Parathyroid adenoma (tissue), 2 donors: Measurements from ENCODE around the gene GPBP1L1.
A peak's percentile ranks its signal among the peaks of the same experiment; 100 is the strongest.
"Not testable (repeated sequence)": the region's sequence is repeated elsewhere in the genome, so short reads cannot be mapped to it uniquely, and the experiment has no call there.

Experiments
- H2AFZ ChIP-seq: fragments of 300-600 bp; sonication (generic); one replicate; pipeline ENCODE4 v1.7.0; 2017; ENCODE audit warnings: antibody characterized with exemption, mild to moderate bottlenecking
- H3K27ac ChIP-seq: fragments of 300-600 bp; sonication (generic); one replicate; pipeline ENCODE4 v1.7.0; 2017
- H3K27me3 ChIP-seq: fragments of 300-600 bp; sonication (generic); one replicate; pipeline ENCODE4 v1.7.0; 2017; ENCODE audit warnings: low read length; ENCODE audit not compliant: control insufficient read depth, insufficient read depth
- H3K36me3 ChIP-seq: fragments of 300-600 bp; sonication (generic); one replicate; pipeline ENCODE4 v1.7.0; 2017; ENCODE audit warnings: low read length; ENCODE audit not compliant: control insufficient read depth, insufficient read depth
- H3K4me1 ChIP-seq: fragments of 300-600 bp; sonication (generic); one replicate; pipeline ENCODE4 v1.7.0; 2017; ENCODE audit warnings: control low read depth
- H3K4me2 ChIP-seq: fragments of 300-600 bp; sonication (generic); one replicate; pipeline ENCODE4 v1.7.0; 2017; ENCODE audit warnings: low read length
- H3K4me3 ChIP-seq: fragments of 300-600 bp; sonication (generic); one replicate; pipeline ENCODE4 v1.7.0; 2017; ENCODE audit warnings: low read depth, low read length
- H3K79me2 ChIP-seq: fragments of 300-600 bp; sonication (generic); one replicate; pipeline ENCODE4 v1.7.0; 2017; ENCODE audit warnings: control low read depth
- H3K9ac ChIP-seq: fragments of 300-600 bp; sonication (generic); one replicate; pipeline ENCODE4 v1.7.0; 2017; ENCODE audit warnings: mild to moderate bottlenecking
- H3K9me3 ChIP-seq: fragments of 300-600 bp; sonication (generic); one replicate; pipeline ENCODE4 v1.7.0; 2017; ENCODE audit warnings: low read length; ENCODE audit not compliant: control insufficient read depth
- CTCF ChIP-seq: fragments of 300-600 bp; sonication (generic); IDR thresholded peaks from one replicate; pipeline ENCODE4 v1.7.0; 2017; ENCODE audit warnings: antibody characterized with exemption, mild to moderate bottlenecking
- donor health status: primary hyperparathyroidism.

The GPBP1L1 gene

GRCh38 chr1:45684402-45684801, 1.9 kb downstream of the GPBP1L1 start:
- peaks cover 4% of the 10 kb centered on the region for H3K79me2 ChIP-seq
- H2AFZ ChIP-seq: no peak overlapping the region
- H3K27ac ChIP-seq: no peak overlapping the region
- no peaks in the 10 kb centered on the region for H3K9me3 ChIP-seq
- H3K4me1 ChIP-seq: peaks cover 4% of the 10 kb centered on the region
- H3K9ac ChIP-seq: no peak overlapping the region
- H3K4me3 ChIP-seq: peak overlapping the region; percentile 99
- TF ChIP-seq CTCF: no peak
- H3K4me2 ChIP-seq: peak overlapping the region; percentile 98
- H3K36me3 ChIP-seq: no peaks in the 10 kb centered on the region
- no peaks in the 10 kb centered on the region for H3K27me3 ChIP-seq

DNA sequence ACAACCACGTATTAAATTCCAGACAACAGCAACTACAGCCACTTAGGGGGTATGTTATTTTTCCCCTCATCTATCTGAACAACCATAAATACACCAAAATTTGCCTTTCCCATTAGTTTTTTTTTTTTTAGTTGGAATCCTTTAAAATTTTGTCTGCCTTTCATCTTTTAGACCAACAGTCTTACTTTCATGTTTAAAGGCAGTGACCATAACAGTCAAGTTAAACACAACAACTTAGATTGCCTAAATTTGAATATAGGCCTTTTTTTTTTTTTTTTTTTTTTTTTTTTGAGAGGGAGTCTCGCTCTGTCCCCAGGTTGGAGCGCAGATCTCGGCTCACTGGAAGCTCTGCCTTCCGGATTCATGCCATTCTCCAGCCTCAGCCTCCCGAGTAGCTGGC, 3.4 kb downstream of the GPBP1L1 start:
- H3K36me3 ChIP-seq: no peaks in the 10 kb centered on the region
- no peak overlapping the region for H3K4me3 ChIP-seq

DNA sequence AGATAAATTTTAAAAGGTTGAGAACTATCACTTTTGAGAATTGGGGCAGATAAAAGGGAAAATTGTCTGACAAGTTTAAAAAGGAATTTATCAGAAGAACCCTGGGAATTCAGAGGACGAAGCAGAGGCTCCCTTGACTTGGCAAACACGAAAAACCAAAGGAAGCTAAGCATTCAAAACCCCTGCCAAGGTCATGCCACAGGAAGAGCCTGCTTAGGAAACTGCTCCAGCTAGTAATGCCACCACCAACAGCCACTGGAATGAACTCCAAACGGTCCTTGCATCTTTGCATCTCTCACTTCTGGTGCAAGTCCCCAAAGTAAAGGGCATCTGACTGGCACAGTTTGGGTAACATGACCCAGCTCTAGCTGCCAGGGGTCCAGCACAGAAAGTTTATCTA, 7.2 kb downstream of the GPBP1L1 start:
- no peak for TF ChIP-seq CTCF
- Histone ChIP-seq H2AFZ (no peak overlapping the region), H3K9ac (no peak overlapping the region), H3K27ac (no peak overlapping the region), H3K9me3 (no peaks in the 10 kb centered on the region), H3K27me3 (no peaks in the 10 kb centered on the region), H3K4me3 (no peak overlapping the region), H3K4me2 (peak overlapping the region; percentile 34), H3K79me2 (peaks cover 26% of the 10 kb centered on the region), H3K4me1 (peaks cover 6% of the 10 kb centered on the region), H3K36me3 (no peaks in the 10 kb centered on the region)

More for the DNA sequence above, 3.4 kb downstream of the GPBP1L1 start:
- H3K9ac ChIP-seq: no peak overlapping the region
- no peaks in the 10 kb centered on the region for H3K9me3 ChIP-seq
- peak overlapping the region; percentile 16 for H3K4me2 ChIP-seq
- no peak overlapping the region for H3K27ac ChIP-seq
- H2AFZ ChIP-seq: no peak overlapping the region
- H3K27me3 ChIP-seq: no peaks in the 10 kb centered on the region
- H3K79me2 ChIP-seq: peaks cover 4% of the 10 kb centered on the region
- no peak for TF ChIP-seq CTCF
- peaks cover 6% of the 10 kb centered on the region for H3K4me1 ChIP-seq

DNA sequence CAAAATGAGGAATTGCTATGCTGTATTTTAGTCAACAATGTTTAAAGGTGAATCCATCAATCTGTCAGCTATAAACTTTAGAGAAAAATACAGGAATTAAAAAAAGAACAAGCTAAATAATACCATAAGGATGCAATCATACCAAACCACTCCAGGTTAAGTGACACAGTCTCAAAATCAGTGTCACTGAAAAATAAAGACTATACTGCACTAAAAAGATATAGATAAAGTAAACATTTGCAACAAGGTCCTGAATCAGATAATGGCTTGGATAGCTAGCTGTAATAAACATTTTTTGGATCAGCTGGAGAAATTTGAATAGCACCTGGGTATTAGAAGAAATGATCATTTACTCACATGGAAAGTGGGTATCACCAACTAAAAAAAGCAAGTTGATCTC, 7.8 kb downstream of the GPBP1L1 start:
- no peak overlapping the region for H3K4me3 ChIP-seq
- TF ChIP-seq CTCF: no peak
- H3K36me3 ChIP-seq: no peaks in the 10 kb centered on the region
- peak overlapping the region; percentile 34 for H3K4me2 ChIP-seq
- no peak overlapping the region for H2AFZ ChIP-seq
- H3K27ac ChIP-seq: no peak overlapping the region
- H3K9ac ChIP-seq: no peak overlapping the region
- peaks cover 6% of the 10 kb centered on the region for H3K4me1 ChIP-seq
- no peaks in the 10 kb centered on the region for H3K9me3 ChIP-seq
- no peaks in the 10 kb centered on the region for H3K27me3 ChIP-seq
- peaks cover 32% of the 10 kb centered on the region for H3K79me2 ChIP-seq

GRCh38 chr1:45677751-45678245, 8.5 kb downstream of the GPBP1L1 start:
- peaks cover 34% of the 10 kb centered on the region for H3K79me2 ChIP-seq

GRCh38 chr1:45676553-45676952, 9.8 kb downstream of the GPBP1L1 start:
- not testable (repeated sequence) for H3K9ac ChIP-seq, H3K4me2 ChIP-seq, H3K36me3 ChIP-seq, H3K9me3 ChIP-seq, H3K4me1 ChIP-seq, H3K4me3 ChIP-seq, H3K27ac ChIP-seq, H3K27me3 ChIP-seq, H2AFZ ChIP-seq
- peaks cover 40% of the 10 kb centered on the region for H3K79me2 ChIP-seq

More at GRCh38 chr1:45677751-45678245, 8.5 kb downstream of the GPBP1L1 start:
- Histone ChIP-seq H3K27ac (no peak overlapping the region), H3K27me3 (no peaks in the 10 kb centered on the region), H3K9ac (no peak overlapping the region), H3K9me3 (no peaks in the 10 kb centered on the region), H3K4me1 (peaks cover 6% of the 10 kb centered on the region), H3K4me2 (peak overlapping the region; percentile 30), H2AFZ (no peak overlapping the region), H3K36me3 (no peaks in the 10 kb centered on the region), H3K4me3 (no peak overlapping the region)
- TF ChIP-seq CTCF: no peak
